ENCODE measurements around the gene CEP44. TPM values are rescaled to one million over a fixed set of nuclear protein-coding genes. Genes with fewer than 3 reads are reported as not detected.

The CEP44 gene
- total RNA-seq, 1 donor: 10.9 TPM

DNA sequence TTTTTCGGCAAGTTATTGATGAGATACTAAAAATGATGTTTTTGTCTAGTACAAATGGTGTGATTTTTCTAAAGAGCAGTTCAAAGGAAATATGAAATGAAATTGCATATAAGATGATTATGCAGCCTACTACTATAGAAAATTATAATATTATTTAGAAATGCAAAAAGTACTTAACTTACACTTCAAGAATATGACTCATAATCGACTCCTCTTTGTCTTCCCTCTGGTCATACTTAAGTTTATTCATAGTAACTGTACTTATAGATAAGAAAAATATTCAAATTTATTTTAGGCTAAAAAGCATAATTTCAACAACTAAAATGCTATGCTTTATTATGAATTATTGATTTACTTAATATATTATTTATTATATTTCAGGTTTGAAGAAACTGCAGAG, 33.2 kb downstream of the CEP44 start:
- Histone ChIP-seq H3K36me3 (ENCODE audit: insufficient read depth, low read length) (peaks cover 6% of the 10 kb centered on the region), H3K9me3 (ENCODE audit: low read depth, low read length) (no peaks in the 10 kb centered on the region), H3K4me3 (ENCODE audit: insufficient read depth, low read length) (no peak overlapping the region), H3K4me1 (ENCODE audit: insufficient read depth, low read length) (peaks cover 5% of the 10 kb centered on the region), H3K27ac (ENCODE audit: low read depth, low read length) (no peak overlapping the region), H4K20me1 (ENCODE audit: insufficient read depth, low read length) (no peaks in the 10 kb centered on the region), H3K4me2 (ENCODE audit: insufficient read depth, low read length) (no peak overlapping the region), H3K79me2 (ENCODE audit: insufficient read depth, low read length) (no peaks in the 10 kb centered on the region), H2AFZ (ENCODE audit: low read length) (no peak overlapping the region), H3K27me3 (ENCODE audit: insufficient read depth, low read length) (no peaks in the 10 kb centered on the region)
- DNase-seq (ENCODE audit: insufficient read length, low spot score, missing footprints): peak; percentile 59
- TF ChIP-seq, protein P1, sequence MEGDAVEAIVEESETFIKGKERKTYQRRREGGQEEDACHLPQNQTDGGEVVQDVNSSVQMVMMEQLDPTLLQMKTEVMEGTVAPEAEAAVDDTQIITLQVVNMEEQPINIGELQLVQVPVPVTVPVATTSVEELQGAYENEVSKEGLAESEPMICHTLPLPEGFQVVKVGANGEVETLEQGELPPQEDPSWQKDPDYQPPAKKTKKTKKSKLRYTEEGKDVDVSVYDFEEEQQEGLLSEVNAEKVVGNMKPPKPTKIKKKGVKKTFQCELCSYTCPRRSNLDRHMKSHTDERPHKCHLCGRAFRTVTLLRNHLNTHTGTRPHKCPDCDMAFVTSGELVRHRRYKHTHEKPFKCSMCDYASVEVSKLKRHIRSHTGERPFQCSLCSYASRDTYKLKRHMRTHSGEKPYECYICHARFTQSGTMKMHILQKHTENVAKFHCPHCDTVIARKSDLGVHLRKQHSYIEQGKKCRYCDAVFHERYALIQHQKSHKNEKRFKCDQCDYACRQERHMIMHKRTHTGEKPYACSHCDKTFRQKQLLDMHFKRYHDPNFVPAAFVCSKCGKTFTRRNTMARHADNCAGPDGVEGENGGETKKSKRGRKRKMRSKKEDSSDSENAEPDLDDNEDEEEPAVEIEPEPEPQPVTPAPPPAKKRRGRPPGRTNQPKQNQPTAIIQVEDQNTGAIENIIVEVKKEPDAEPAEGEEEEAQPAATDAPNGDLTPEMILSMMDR (IDR thresholded peaks at IDR 0.05; ENCODE audit: extremely low read depth, low read depth, low read length): no peak

DNA sequence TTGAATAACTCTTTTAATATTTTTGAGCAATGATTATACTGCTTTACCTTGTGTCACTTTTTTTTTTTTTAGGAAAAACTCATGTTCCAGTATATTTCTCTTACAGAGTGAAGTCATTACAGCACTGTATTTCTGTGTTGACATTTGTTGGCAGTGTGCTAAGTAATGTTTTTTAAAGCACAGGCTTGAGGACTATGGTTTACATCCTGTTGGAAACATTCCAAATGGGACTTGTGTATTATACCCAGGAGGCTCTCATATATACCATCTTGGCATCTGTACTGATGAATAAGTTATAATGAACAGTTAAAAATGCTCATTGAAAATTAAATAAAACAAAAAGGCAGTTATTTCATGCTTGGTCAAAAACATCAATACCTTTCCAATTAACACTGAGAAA, 33.8 kb downstream of the CEP44 start:
- Histone ChIP-seq H4K20me1 (ENCODE audit: insufficient read depth, low read length) (no peaks in the 10 kb centered on the region), H3K4me1 (ENCODE audit: insufficient read depth, low read length) (peaks cover 5% of the 10 kb centered on the region), H3K4me2 (ENCODE audit: insufficient read depth, low read length) (no peak overlapping the region), H2AFZ (ENCODE audit: low read length) (no peak overlapping the region), H3K36me3 (ENCODE audit: insufficient read depth, low read length) (peaks cover 4% of the 10 kb centered on the region), H3K79me2 (ENCODE audit: insufficient read depth, low read length) (no peaks in the 10 kb centered on the region), H3K4me3 (ENCODE audit: insufficient read depth, low read length) (no peak overlapping the region), H3K27me3 (ENCODE audit: insufficient read depth, low read length) (no peaks in the 10 kb centered on the region), H3K9me3 (ENCODE audit: low read depth, low read length) (no peaks in the 10 kb centered on the region), H3K27ac (ENCODE audit: low read depth, low read length) (no peak overlapping the region)
- no peak for DNase-seq (ENCODE audit: insufficient read length, low spot score, missing footprints)
- TF ChIP-seq, protein P1 (IDR thresholded peaks at IDR 0.05; ENCODE audit: extremely low read depth, low read depth, low read length): no peak

DNA sequence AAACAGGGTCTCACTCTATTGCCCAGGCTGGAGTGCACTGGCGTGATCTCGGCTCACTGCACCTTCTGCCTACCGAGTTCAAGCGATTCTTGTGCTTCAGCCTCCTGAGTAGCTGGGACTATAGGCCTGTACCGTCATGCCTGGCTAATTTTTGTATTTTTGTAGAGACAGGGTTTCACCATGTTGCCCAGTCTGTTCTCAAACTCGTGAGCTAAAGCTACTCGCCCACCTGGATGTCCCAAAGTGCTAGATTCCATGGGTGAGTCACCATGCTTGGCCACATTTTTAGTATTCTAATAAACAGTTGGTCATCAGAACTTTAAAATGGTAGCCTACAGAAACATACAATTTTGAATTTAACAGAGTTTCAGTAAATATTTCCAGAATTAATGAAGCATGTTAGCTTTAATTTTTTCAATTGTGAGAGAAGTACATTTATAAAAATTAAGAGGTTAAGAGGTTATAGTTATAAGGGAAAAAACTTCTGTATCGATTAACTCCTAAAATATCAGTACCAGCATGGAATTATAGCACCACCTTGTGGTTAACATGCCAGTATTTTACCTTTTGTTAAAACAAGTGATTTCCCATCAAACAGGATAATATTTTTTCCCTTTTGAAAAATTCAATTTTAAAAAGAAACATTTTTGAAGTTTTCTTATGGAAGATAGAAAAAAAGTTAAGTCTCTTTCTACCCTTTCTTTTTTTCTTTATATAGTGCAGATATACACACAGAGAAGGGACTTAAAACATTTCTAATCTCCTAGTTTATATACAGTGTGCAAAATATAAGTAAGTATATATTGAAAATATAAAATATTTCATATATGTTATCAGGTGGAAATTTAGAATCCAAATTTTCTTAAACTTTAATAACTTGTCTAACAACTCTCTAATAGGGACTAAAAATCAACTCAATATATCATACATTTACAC, 35.4 kb downstream of the CEP44 start:
- H3K79me2 ChIP-seq (ENCODE audit: insufficient read depth, low read length): no peaks in the 10 kb centered on the region
- TF ChIP-seq, protein P1 (IDR thresholded peaks at IDR 0.05; ENCODE audit: extremely low read depth, low read depth, low read length): peak; percentile 69
- no peaks in the 10 kb centered on the region for H4K20me1 ChIP-seq (ENCODE audit: insufficient read depth, low read length)
- no peak overlapping the region for H3K4me3 ChIP-seq (ENCODE audit: insufficient read depth, low read length)
- H3K36me3 ChIP-seq (ENCODE audit: insufficient read depth, low read length): no peaks in the 10 kb centered on the region
- H3K4me1 ChIP-seq (ENCODE audit: insufficient read depth, low read length): peaks cover 8% of the 10 kb centered on the region
- H3K4me2 ChIP-seq (ENCODE audit: insufficient read depth, low read length): no peak overlapping the region
- DNase-seq (ENCODE audit: insufficient read length, low spot score, missing footprints): no peak
- H2AFZ ChIP-seq (ENCODE audit: low read length): no peak overlapping the region
- H3K9me3 ChIP-seq (ENCODE audit: low read depth, low read length): no peaks in the 10 kb centered on the region
- no peak overlapping the region for H3K27ac ChIP-seq (ENCODE audit: low read depth, low read length)
- H3K27me3 ChIP-seq (ENCODE audit: insufficient read depth, low read length): no peaks in the 10 kb centered on the region

DNA sequence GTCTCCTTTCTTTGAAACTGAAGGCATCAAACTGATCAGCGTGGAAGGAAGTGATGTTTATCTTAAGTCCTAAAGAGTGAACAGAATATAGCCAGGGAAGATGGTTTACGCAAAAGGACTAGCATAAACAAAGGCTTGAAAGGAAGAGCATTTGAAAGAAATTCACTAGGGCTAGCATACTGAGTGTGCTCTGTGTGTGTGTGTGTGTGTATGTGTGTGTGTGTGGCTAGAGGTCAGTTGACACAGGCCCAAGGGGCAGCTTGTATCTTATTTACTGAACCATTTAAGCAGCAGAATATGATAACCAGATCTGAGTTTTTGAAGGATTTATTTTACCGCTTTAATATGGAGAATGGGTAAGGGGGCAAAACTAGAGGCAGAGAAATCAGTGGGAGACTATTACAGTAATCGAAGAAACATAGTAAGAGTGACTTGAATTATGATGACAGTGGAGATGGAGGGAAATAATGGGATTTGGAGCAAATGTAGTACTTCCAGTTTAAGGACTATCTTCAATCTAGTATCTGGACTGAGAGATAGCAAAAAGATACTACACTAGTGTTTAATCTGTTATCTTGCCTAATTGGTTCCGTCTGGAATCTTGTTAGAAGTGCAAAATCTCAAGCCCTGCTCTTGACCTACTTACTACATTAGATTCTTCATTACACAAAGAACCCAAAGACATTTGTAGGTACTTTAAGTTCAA, 36.9 kb downstream of the CEP44 start:
- H3K4me1 ChIP-seq (ENCODE audit: insufficient read depth, low read length): peaks cover 15% of the 10 kb centered on the region
- TF ChIP-seq, protein P1 (IDR thresholded peaks at IDR 0.05; ENCODE audit: extremely low read depth, low read depth, low read length): no peak
- DNase-seq (ENCODE audit: insufficient read length, low spot score, missing footprints): no peak
- H3K36me3 ChIP-seq (ENCODE audit: insufficient read depth, low read length): no peaks in the 10 kb centered on the region
- no peak overlapping the region for H3K4me2 ChIP-seq (ENCODE audit: insufficient read depth, low read length)
- H2AFZ ChIP-seq (ENCODE audit: low read length): no peak overlapping the region
- no peak overlapping the region for H3K4me3 ChIP-seq (ENCODE audit: insufficient read depth, low read length)
- no peak overlapping the region for H3K27ac ChIP-seq (ENCODE audit: low read depth, low read length)
- H3K27me3 ChIP-seq (ENCODE audit: insufficient read depth, low read length): no peaks in the 10 kb centered on the region
- H4K20me1 ChIP-seq (ENCODE audit: insufficient read depth, low read length): no peaks in the 10 kb centered on the region
- no peaks in the 10 kb centered on the region for H3K9me3 ChIP-seq (ENCODE audit: low read depth, low read length)
- no peaks in the 10 kb centered on the region for H3K79me2 ChIP-seq (ENCODE audit: insufficient read depth, low read length)

Measured in osteoblast (primary cell).